Esophagus (tissue), 2 donors: ENCODE measurements around the gene TMEM126B. TPM values are rescaled to one million over a fixed set of nuclear protein-coding genes. Genes with fewer than 3 reads are reported as not detected.
"Not testable (repeated sequence)": the region's sequence is repeated elsewhere in the genome, so short reads cannot be mapped to it uniquely, and the experiment has no call there.

ENCODE experiments used
- H3K27ac ChIP-seq, 2 donors: one replicate each; pipeline ENCODE4 v1.5.1; 2013; ENCODE audit warnings: low read depth in 2 of 2, mild to moderate bottlenecking in 2 of 2, inconsistent platforms in 1 of 2, low read length in 1 of 2, moderate library complexity in 1 of 2
- H3K27me3 ChIP-seq, 2 donors: one replicate each; pipeline ENCODE4 v1.6.1; 2013; ENCODE audit warnings: low read length in 2 of 2, control low read depth in 1 of 2, mild to moderate bottlenecking in 1 of 2; ENCODE audit not compliant: insufficient read depth in 2 of 2, control insufficient read depth in 1 of 2
- H3K36me3 ChIP-seq, 2 donors: one replicate each; pipeline ENCODE4 v1.6.1; 2013; ENCODE audit warnings: low read length in 1 of 2; ENCODE audit not compliant: control insufficient read depth in 2 of 2, insufficient read depth in 2 of 2
- H3K4me1 ChIP-seq, 2 donors: one replicate each; pipeline ENCODE4 v1.6.1; 2013; ENCODE audit warnings: low read length in 1 of 2; ENCODE audit not compliant: control insufficient read depth in 2 of 2, insufficient read depth in 2 of 2
- H3K4me3 ChIP-seq, 2 donors: one replicate each; pipeline ENCODE4 v1.5.1; 2013; ENCODE audit warnings: low read length in 2 of 2, mild to moderate bottlenecking in 2 of 2, low read depth in 1 of 2, moderate library complexity in 1 of 2
- H3K9me3 ChIP-seq, 2 donors: one replicate each; pipeline ENCODE4 v1.6.1; 2013; ENCODE audit warnings: mild to moderate bottlenecking in 2 of 2, low read depth in 1 of 2, low read length in 1 of 2, moderate library complexity in 1 of 2; ENCODE audit not compliant: control insufficient read depth in 2 of 2, insufficient read depth in 1 of 2
- WGBS, 2 donors: extraction: QIAGEN DNeasy Blood & Tissue Kit; methylation state at CpG; one replicate each; pipeline ENCODE4 v1.1.7; 2013; 5-methylcytosine and 5-hydroxymethylcytosine counted together
- polyA plus RNA-seq, 2 donors: library from polyadenylated mRNA; stranded (reverse); fragments of 200-250 nt; gene quantifications; one replicate each; pipeline ENCODE4 v1.2.3, GENCODE V29; 2013
- donor health status: healthy with polysubstance abuse.
- donor health status: Bipolar disorder and iron deficiency.

Gene TMEM126B
- polyA plus RNA-seq, 2 donors, result 34.4 to 54.7 TPM

GRCh38 chr11:85643191-85643614 lies 14.8 kb downstream of the TMEM126B start:
- H3K4me1 ChIP-seq, result no peaks in the 10 kb centered on the region
- no peak overlapping the region for H3K4me3 ChIP-seq
- H3K27ac ChIP-seq, result no peak overlapping the region
- WGBS, 2 donors, result 39 to 47% methylated on average over 2 of the region's 2 CpGs
- no peaks in the 10 kb centered on the region for H3K9me3 ChIP-seq
- no peaks in the 10 kb centered on the region for H3K36me3 ChIP-seq
- H3K27me3 ChIP-seq, result peaks cover 0 to 4% of the 10 kb centered on the region in 2 donors

GRCh38 chr11:85647078-85647477 lies 18.7 kb downstream of the TMEM126B start:
- H3K36me3 ChIP-seq, result no peaks in the 10 kb centered on the region
- peak overlapping the region in 1 of 2 donors; percentile 46 for H3K27ac ChIP-seq
- H3K4me1 ChIP-seq, result no peaks in the 10 kb centered on the region
- WGBS, 2 donors, result 17 to 40% methylated on average over 2 of the region's 2 CpGs
- H3K27me3 ChIP-seq, result peaks cover 0 to 4% of the 10 kb centered on the region in 2 donors
- peak overlapping the region; percentile 64 to 71 for H3K4me3 ChIP-seq
- H3K9me3 ChIP-seq, result no peaks in the 10 kb centered on the region

- H3K9me3 ChIP-seq, result no peaks in the 10 kb centered on the region
- 0 to 1% methylated on average over 33 of the region's 33 CpGs for WGBS, 2 donors
Measured at GRCh38 chr11:85647604-85648299, 19.4 kb downstream of the TMEM126B start, which contains the start of gene TMEM126A. Gene TMEM126A (plus strand): TSS chr11:85647967. CDS start chr11:85650256, 2,289 bp downstream.

GRCh38 chr11:85651118-85651517 lies 22.7 kb downstream of the TMEM126B start:
- no peak overlapping the region for H3K27ac ChIP-seq
- H3K4me1 ChIP-seq, result no peaks in the 10 kb centered on the region
- H3K36me3 ChIP-seq, result no peaks in the 10 kb centered on the region
- no peaks in the 10 kb centered on the region for H3K9me3 ChIP-seq
- H3K27me3 ChIP-seq, result no peaks in the 10 kb centered on the region
- 88 to 96% methylated on average over 1 of the region's 1 CpG for WGBS, 2 donors
- H3K4me3 ChIP-seq, result no peak overlapping the region

More at GRCh38 chr11:85647604-85648299, 19.4 kb downstream of the TMEM126B start, which contains the start of gene TMEM126A:
- Histone ChIP-seq H3K27me3 (peaks cover 0 to 4% of the 10 kb centered on the region in 2 donors), H3K4me3 (peak within 1 kb of the TSS; percentile 64 to 71), H3K4me1 (no peaks in the 10 kb centered on the region), H3K27ac (peak within 1 kb of the TSS; percentile 70 to 94), H3K36me3 (no peaks in the 10 kb centered on the region)

DNA sequence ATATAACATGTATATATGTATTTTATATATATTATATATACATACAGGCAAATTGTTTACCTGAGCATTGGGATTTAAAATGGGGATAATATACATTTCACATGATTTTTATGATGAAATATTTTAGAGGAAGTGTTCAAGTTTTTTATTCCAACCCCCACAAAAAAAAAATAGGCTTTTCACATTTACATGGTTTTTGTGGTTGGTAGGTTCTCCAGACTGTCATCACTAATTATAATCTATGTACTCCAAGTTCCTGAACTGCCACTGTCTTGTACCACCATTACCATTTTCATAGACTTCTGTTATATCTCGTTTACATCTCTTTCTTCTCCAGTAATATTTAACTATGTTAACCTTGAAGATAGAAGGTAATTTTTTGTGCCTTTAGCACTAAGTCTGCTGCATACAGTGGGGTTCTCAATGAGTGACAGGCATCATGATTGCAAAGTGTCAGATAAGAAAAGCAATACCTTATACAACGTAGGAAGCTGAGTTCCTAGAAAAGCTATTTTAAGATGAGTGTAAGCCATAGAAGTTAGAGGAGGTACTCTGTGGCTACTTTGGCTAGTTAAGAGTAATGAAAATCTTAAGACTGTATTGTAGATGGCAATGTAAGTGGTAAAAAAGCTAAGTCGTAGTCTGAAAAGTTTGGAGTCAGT lies 24.5 kb downstream of the TMEM126B start:
- Histone ChIP-seq H3K4me1 (no peaks in the 10 kb centered on the region), H3K36me3 (peaks cover 0 to 2% of the 10 kb centered on the region in 2 donors), H3K4me3 (no peak overlapping the region), H3K9me3 (no peaks in the 10 kb centered on the region), H3K27ac (no peak overlapping the region), H3K27me3 (no peaks in the 10 kb centered on the region)
- WGBS, 2 donors, result 57 to 61% methylated on average over 3 of the region's 3 CpGs

GRCh38 chr11:85654343-85654742 lies 25.9 kb downstream of the TMEM126B start:
- H3K27ac ChIP-seq, H3K4me1 ChIP-seq, H3K36me3 ChIP-seq, H3K4me3 ChIP-seq, H3K27me3 ChIP-seq, H3K9me3 ChIP-seq: not testable (repeated sequence)
- WGBS, 2 donors, result 95% methylated on average over 4 of the region's 4 CpGs

- H3K36me3 ChIP-seq, result peaks cover 0 to 2% of the 10 kb centered on the region in 2 donors
- 75 to 84% methylated on average over 1 of the region's 1 CpG for WGBS, 2 donors
- no peaks in the 10 kb centered on the region for H3K9me3 ChIP-seq
- no peak overlapping the region for H3K27ac ChIP-seq
- no peak overlapping the region for H3K4me3 ChIP-seq
- H3K27me3 ChIP-seq, result no peaks in the 10 kb centered on the region
- no peaks in the 10 kb centered on the region for H3K4me1 ChIP-seq
Measured at GRCh38 chr11:85656777-85657176, 28.4 kb downstream of the TMEM126B start.

- 34% methylated on average over 1 of the region's 1 CpG for WGBS, 2 donors
Measured at GRCh38 chr11:85658180-85658579, 29.8 kb downstream of the TMEM126B start.

GRCh38 chr11:85661972-85662664 lies 33.7 kb downstream of the TMEM126B start:
- H3K27ac ChIP-seq, result no peak overlapping the region
- no peaks in the 10 kb centered on the region for H3K4me1 ChIP-seq
- H3K9me3 ChIP-seq, result peaks cover 0 to 3% of the 10 kb centered on the region in 2 donors
- peak overlapping the region in 1 of 2 donors; percentile 24 for H3K4me3 ChIP-seq
- WGBS, 2 donors, result 6 to 13% methylated on average over 4 of the region's 4 CpGs
- peaks cover 0 to 1% of the 10 kb centered on the region in 2 donors for H3K36me3 ChIP-seq
- no peaks in the 10 kb centered on the region for H3K27me3 ChIP-seq

More at GRCh38 chr11:85658180-85658579, 29.8 kb downstream of the TMEM126B start:
- H3K9me3 ChIP-seq, result no peaks in the 10 kb centered on the region
- no peaks in the 10 kb centered on the region for H3K27me3 ChIP-seq
- peaks cover 0 to 2% of the 10 kb centered on the region in 2 donors for H3K36me3 ChIP-seq
- H3K27ac ChIP-seq, result no peak overlapping the region
- H3K4me3 ChIP-seq, result no peak overlapping the region
- H3K4me1 ChIP-seq, result no peaks in the 10 kb centered on the region
